Prostate gland (tissue), 2 donors: ENCODE results near the gene GAS6. TPM values are rescaled to one million over a fixed set of nuclear protein-coding genes. Genes with fewer than 3 reads are reported as not detected.

ENCODE experiments used
- DNase-seq: peaks from one replicate; pipeline ENCODE4 v3.0.0-alpha.2; 2019; ENCODE audit warnings: low spot score
- H3K27ac ChIP-seq, 2 donors: fragments of 200-600 bp; sonication (generic); 2 replicates each; pipeline ENCODE4 v1.5.1; 2017 to 2019
- H3K27me3 ChIP-seq: fragments of 200-600 bp; sonication (generic); replicated peaks from 2 replicates; pipeline ENCODE4 v1.5.1; 2019; ENCODE audit not compliant: insufficient read depth
- H3K36me3 ChIP-seq, 2 donors: fragments of 200-600 bp; sonication (generic); 1 replicate in 1 of 2; 2 replicates in 1 of 2; pipeline versions ENCODE4 v1.5.1 to v1.8.1; 2017 to 2019
- H3K4me1 ChIP-seq: fragments of 200-600 bp; sonication (generic); replicated peaks from 2 replicates; pipeline ENCODE4 v1.5.1; 2019
- H3K4me3 ChIP-seq, 2 donors: fragments of 200-600 bp; sonication (generic); 2 replicates each; pipeline ENCODE4 v1.5.1; 2017 to 2019
- H3K9me3 ChIP-seq: fragments of 200-600 bp; sonication (generic); 2 replicates; pipeline ENCODE4 v1.5.1; 2017
- POLR2A ChIP-seq: fragments of 450-650 bp; IDR thresholded peaks from one replicate; pipeline ENCODE4 v1.6.1; 2016; ENCODE audit warnings: antibody characterized with exemption, mild to moderate bottlenecking
- POLR2AphosphoS5 ChIP-seq: sonication (generic); formaldehyde crosslinking; IDR thresholded peaks from one replicate; pipeline ENCODE4 v1.6.1; 2017; ENCODE audit warnings: antibody characterized with exemption
- WGBS: methylation state at CpG from one replicate; pipeline ENCODE4 v1.1.5; 2018; 5-methylcytosine and 5-hydroxymethylcytosine counted together
- intact Hi-C: fragments of 100-400 bp; cut with DNase I; formaldehyde crosslinking; loops from one replicate; pipeline ENCODE4 v1.14.2; 2022
- total RNA-seq, 2 donors: library from RNA; depleted of rRNA; stranded (reverse); fragments of >200 nt; gene quantifications; one replicate each; pipeline ENCODE4 v1.1.0, GENCODE V29; 2016
- TF ChIP-seq, protein P1 (sequence below), 4 experiments: fragments of 200-600 bp in 2 of 4; fragments of 450-650 bp in 2 of 4; sonication (generic) in 2 of 4; IDR thresholded peaks; 1 replicate in 3 of 4; 2 replicates in 1 of 4; pipeline ENCODE4 v1.5.1; 2016 to 2019; ENCODE audit warnings: antibody characterized with exemption in 4 of 4, mild to moderate bottlenecking in 2 of 4, moderate library complexity in 2 of 4

The GAS6 gene
- total RNA-seq, 2 donors from 2014 or later: 116 to 432 TPM

DNA sequence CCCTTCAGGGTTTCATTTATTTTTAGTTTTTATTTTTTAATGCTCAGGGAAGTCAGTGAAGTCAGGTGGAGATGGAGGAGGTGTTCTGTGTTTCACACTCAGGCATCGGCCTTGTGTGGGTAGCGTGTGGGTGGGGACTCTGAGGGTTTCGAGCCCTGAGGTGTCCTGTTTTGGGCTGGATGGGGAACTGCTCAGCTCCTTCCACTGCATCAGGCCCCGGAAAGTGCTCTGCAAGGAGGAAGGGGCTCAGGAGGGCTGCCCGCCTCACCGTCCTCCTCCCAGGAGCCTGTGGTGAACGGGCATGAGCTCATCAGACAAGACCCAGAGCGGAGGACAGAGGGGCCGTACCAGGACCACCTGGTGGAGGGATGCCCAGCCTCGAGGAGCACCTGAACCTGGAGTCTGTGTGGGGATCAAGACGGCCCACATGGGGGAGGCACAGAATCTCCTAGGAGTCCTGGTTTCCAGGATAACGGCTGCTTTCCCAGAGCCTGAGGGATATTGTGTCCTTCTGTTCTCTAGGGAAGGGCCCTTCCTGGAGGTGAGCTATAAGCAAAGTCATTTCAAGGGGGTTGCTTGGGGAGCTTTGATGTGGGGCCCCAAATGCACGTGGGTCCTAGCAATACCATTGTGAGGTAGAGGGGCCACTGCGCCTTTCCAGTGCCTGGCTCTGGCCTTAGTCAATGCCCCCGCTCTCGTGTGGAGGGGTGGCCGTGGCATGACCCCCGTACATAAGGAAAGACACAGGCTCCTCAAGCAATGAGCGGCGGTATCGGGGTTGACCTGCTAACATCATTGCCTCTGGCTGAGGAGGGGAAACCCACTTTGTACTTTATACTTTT lies 13.5 kb upstream of the GAS6 start:
- DNase-seq: no peak
- intact Hi-C loops: no loop called here
- Histone ChIP-seq H3K27ac (no peak overlapping the region), H3K4me1 (peaks cover 8% of the 10 kb centered on the region), H3K9me3 (no peaks in the 10 kb centered on the region), H3K36me3 (no peaks in the 10 kb centered on the region), H3K27me3 (no peaks in the 10 kb centered on the region), H3K4me3 (no peak overlapping the region)
- TF ChIP-seq, protein P1, sequence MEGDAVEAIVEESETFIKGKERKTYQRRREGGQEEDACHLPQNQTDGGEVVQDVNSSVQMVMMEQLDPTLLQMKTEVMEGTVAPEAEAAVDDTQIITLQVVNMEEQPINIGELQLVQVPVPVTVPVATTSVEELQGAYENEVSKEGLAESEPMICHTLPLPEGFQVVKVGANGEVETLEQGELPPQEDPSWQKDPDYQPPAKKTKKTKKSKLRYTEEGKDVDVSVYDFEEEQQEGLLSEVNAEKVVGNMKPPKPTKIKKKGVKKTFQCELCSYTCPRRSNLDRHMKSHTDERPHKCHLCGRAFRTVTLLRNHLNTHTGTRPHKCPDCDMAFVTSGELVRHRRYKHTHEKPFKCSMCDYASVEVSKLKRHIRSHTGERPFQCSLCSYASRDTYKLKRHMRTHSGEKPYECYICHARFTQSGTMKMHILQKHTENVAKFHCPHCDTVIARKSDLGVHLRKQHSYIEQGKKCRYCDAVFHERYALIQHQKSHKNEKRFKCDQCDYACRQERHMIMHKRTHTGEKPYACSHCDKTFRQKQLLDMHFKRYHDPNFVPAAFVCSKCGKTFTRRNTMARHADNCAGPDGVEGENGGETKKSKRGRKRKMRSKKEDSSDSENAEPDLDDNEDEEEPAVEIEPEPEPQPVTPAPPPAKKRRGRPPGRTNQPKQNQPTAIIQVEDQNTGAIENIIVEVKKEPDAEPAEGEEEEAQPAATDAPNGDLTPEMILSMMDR (IDR thresholded peaks at IDR 0.05): no peak
- TF ChIP-seq POLR2A (no peak), POLR2AphosphoS5 (no peak)
- 96% methylated on average over 21 of the region's 21 CpGs for WGBS

DNA sequence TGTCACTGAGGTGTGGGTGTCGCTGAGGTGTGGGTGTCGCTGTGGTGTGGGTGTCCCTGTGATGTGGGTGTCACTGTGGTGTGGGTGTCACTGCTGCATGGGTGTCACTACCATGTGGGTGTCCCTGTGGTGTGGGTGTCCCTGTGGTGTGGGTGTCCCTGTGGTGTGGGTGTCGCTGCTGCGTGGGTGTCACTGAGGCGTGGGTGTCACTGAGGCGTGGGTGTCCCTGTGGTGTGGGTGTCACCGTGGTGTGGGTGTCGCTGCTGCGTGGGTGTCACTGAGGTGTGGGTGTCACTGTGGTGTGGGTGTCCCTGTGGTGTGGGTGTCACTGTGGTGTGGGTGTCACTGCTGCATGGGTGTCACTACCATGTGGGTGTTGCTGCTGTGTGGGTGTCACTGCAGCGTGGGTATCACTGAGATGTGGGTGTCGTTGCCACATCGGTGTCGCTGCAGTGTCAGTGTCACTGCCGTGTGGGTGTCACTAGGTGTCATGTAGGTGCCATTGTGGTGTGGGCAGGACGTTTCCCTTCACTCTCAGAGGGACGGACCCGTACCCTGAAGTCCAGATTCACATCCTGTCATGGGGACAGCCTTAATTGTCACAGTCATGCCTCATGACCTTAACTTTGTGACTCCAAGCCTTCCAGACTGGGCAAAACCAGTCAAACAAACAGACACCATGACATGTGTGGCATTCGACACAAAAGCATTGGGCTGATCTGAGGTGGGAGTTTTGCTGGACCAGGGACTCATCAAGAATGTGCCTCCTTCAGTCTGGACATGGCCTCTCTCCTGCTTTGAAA lies 12.7 kb upstream of the GAS6 start:
- no peaks in the 10 kb centered on the region for H3K27me3 ChIP-seq
- no peaks in the 10 kb centered on the region for H3K4me1 ChIP-seq
- DNase-seq: no peak
- 74% methylated on average over 18 of the region's 18 CpGs for WGBS
- TF ChIP-seq, protein P1 (IDR thresholded peaks at IDR 0.05): no peak
- no peak for TF ChIP-seq POLR2AphosphoS5
- TF ChIP-seq POLR2A: no peak
- H3K9me3 ChIP-seq: no peaks in the 10 kb centered on the region
- H3K4me3 ChIP-seq: no peak overlapping the region
- intact Hi-C loops: no loop called here
- no peak overlapping the region for H3K27ac ChIP-seq
- H3K36me3 ChIP-seq: no peaks in the 10 kb centered on the region

DNA sequence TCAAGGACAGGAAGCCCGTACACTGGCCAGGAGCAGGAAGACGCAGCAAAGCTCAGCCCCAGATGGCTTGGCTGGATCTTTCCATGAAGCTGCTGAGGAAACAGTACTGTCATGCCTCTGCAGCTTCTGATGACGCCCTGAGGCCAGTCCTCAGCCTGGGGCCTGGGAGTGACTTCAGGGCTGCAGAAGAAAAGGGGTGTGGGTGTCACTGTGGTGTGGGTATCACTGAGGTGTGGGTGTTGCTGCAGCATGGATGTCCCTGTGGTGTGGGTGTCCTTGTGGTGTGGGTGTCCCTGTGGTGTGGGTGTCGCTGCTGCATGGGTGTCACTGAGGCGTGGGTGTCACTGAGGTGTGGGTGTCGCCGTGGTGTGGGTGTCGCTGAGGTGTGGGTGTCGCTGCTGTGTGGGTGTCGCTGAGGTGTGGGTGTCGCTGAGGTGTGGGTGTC lies 12.0 kb upstream of the GAS6 start:
- Histone ChIP-seq H3K27me3 (no peaks in the 10 kb centered on the region), H3K4me1 (no peaks in the 10 kb centered on the region), H3K9me3 (no peaks in the 10 kb centered on the region), H3K27ac (no peak overlapping the region), H3K4me3 (no peak overlapping the region), H3K36me3 (no peaks in the 10 kb centered on the region)
- TF ChIP-seq POLR2AphosphoS5: no peak
- no peak for TF ChIP-seq POLR2A
- TF ChIP-seq, protein P1 (IDR thresholded peaks at IDR 0.05): no peak
- intact Hi-C loops: no loop called here
- WGBS: 63% methylated on average over 11 of the region's 11 CpGs
- no peak for DNase-seq

DNA sequence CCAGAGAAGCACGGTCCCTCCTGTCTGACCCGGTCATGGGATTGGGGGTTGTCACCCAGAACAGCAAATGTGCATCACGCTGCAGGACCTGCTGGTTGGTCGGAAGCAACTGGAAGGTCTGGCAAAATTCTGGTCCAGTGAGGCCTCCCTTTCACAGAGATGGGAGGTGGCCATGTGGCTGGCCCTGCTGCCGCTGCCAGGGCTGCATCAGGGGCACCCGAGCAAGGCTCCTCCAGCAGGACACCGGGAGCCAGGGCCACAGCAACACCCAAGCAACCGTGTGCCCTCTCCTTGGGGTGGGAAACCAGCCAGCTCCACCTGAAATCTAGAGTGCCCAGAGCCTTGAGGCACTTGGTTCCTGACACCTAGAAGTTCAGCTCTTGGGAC lies 11.5 kb upstream of the GAS6 start:
- H3K4me1 ChIP-seq: no peaks in the 10 kb centered on the region
- no peaks in the 10 kb centered on the region for H3K9me3 ChIP-seq
- no peaks in the 10 kb centered on the region for H3K27me3 ChIP-seq
- DNase-seq: no peak
- H3K36me3 ChIP-seq: no peaks in the 10 kb centered on the region
- H3K27ac ChIP-seq: no peak overlapping the region
- intact Hi-C loops: no loop called here
- 90% methylated on average over 8 of the region's 8 CpGs for WGBS
- no peak for TF ChIP-seq POLR2AphosphoS5
- TF ChIP-seq, protein P1 (IDR thresholded peaks at IDR 0.05): no peak
- TF ChIP-seq POLR2A: no peak
- H3K4me3 ChIP-seq: no peak overlapping the region
